C1 segment of cervical spinal cord (tissue), 14 donors: ENCODE results near the gene DRD5.
A peak's percentile ranks its signal among the peaks of the same experiment; 100 is the strongest.
"Not testable (repeated sequence)": the region's sequence is repeated elsewhere in the genome, so short reads cannot be mapped to it uniquely, and the experiment has no call there.

Source experiments
- DNase-seq, 14 donors: peaks; one replicate each; lab custom pipeline; 2025; lab: John Stamatoyannopoulos, UW

The DRD5 gene

GRCh38 chr4:9781343-9782135 lies at the start of gene DRD5:
TSS of gene DRD5 (plus strand) at chr4:9781634. CDS start at chr4:9782030, 396 bp downstream.
- no peak for DNase-seq

GRCh38 chr4:9732256-9732655 lies 49.2 kb upstream of the DRD5 start:
- not testable (repeated sequence) for DNase-seq

GRCh38 chr4:9735515-9735914 lies 45.9 kb upstream of the DRD5 start:
- DNase-seq: no peak

- DNase-seq: peak in 2 of 14 donors; percentile 1 to 9
These were observed 44.2 kb upstream of the DRD5 start for GRCh38 chr4:9737280-9737679.

GRCh38 chr4:9743789-9744188 lies 37.6 kb upstream of the DRD5 start:
- not testable (repeated sequence) for DNase-seq

GRCh38 chr4:9745782-9746181 lies 35.7 kb upstream of the DRD5 start:
- DNase-seq: no peak

- no peak for DNase-seq
These were observed 22.7 kb upstream of the DRD5 start for GRCh38 chr4:9758641-9759317.

- DNase-seq: peak in 9 of 14 donors; percentile 5 to 51 (median 41)
These were observed 18.5 kb upstream of the DRD5 start for GRCh38 chr4:9762823-9763475.

GRCh38 chr4:9764155-9764696 lies 17.2 kb upstream of the DRD5 start:
- no peak for DNase-seq

- peak in 1 of 14 donors; percentile 4 for DNase-seq
These were observed 16.3 kb upstream of the DRD5 start for GRCh38 chr4:9765091-9765490.

- no peak for DNase-seq
These were observed 12.1 kb upstream of the DRD5 start for GRCh38 chr4:9769321-9769720.

GRCh38 chr4:9771034-9771433 lies 10.4 kb upstream of the DRD5 start:
- DNase-seq: no peak

GRCh38 chr4:9773471-9773870 lies 8.0 kb upstream of the DRD5 start:
- no peak for DNase-seq

- DNase-seq: no peak
These were observed 652 bp downstream of the DRD5 start for GRCh38 chr4:9782136-9782436.

GRCh38 chr4:9785891-9786290 lies 4.5 kb downstream of the DRD5 start:
- DNase-seq: not testable (repeated sequence)

GRCh38 chr4:9792381-9792780 lies 10.9 kb downstream of the DRD5 start:
- no peak for DNase-seq

- not testable (repeated sequence) for DNase-seq
These were observed 15.2 kb downstream of the DRD5 start for GRCh38 chr4:9796641-9797040.

- peak in 4 of 14 donors; percentile 3 to 41 (median 15) for DNase-seq
These were observed 19.4 kb downstream of the DRD5 start for GRCh38 chr4:9800848-9801247.

GRCh38 chr4:9804918-9805317 lies 23.5 kb downstream of the DRD5 start:
- DNase-seq: no peak

- no peak for DNase-seq
These were observed 26.6 kb downstream of the DRD5 start for GRCh38 chr4:9808077-9808476.

- no peak for DNase-seq
These were observed 30.4 kb downstream of the DRD5 start for GRCh38 chr4:9811806-9812205.
